HepG2 (cell line): ENCODE measurements around the gene NUP214. TPM values are rescaled to one million over a fixed set of nuclear protein-coding genes. Genes with fewer than 3 reads are reported as not detected.

Source experiments
- ATAC-seq: fragments of 200-7000 bp; cut with Tn5 transposase; 3 replicates; pipeline ENCODE4 v1.9.1; 2020; ENCODE audit warnings: mild to moderate bottlenecking, moderate library complexity
- BruUV-seq: library from RNA; stranded (reverse); fragments of 400-500 nt; replicated peaks from 2 replicates; lab custom pipeline; 2021; lab: Mats Ljungman, UMichigan
- CTCF ChIA-PET: fragments of 300-600 bp; formaldehyde crosslinking; extraction: SDS; loops from one replicate; lab custom pipeline; 2021; ENCODE audit warnings: low total read pairs, inconsistent platforms, low intra/inter-chr PET ratio; lab: Yijun Ruan, JAX
- POLR2A ChIA-PET: fragments of 350-600 bp; sonication (Branson Sonifier 250); formaldehyde crosslinking; loops from one replicate; lab custom pipeline; 2020; ENCODE audit warnings: antibody characterized with exemption, inconsistent platforms; lab: Yijun Ruan, JAX
- DNase-seq: peaks from one replicate; pipeline ENCODE4 v3.0.0-alpha.2; 2015; ENCODE audit warnings: low spot score
- FAIRE-seq: peaks from 3 replicates; lab custom pipeline; 2011; peaks lifted over from hg19 to GRCh38; lab: Jason Lieb, UNC
- H2AFZ ChIP-seq: one replicate; pipeline ENCODE4 v1.6.1; 2011; ENCODE audit warnings: low read length, inconsistent platforms
- H3K27ac ChIP-seq: fragments of 300-600 bp; 3 replicates; pipeline ENCODE4 v1.8.0; 2011; ENCODE audit warnings: mixed run types, mild to moderate bottlenecking, mixed read lengths, low read length, inconsistent platforms; ENCODE audit not compliant: insufficient read depth; ENCODE audit errors: extremely low read length
- H3K27me3 ChIP-seq, 2 experiments: fragments of 200-600 bp in 1 of 2; 2 replicates in 1 of 2; 3 replicates in 1 of 2; pipeline versions ENCODE4 v1.6.0 to v1.8.0; 2011; ENCODE audit warnings: low read length in 2 of 2, mild to moderate bottlenecking in 2 of 2, moderate library complexity in 2 of 2, inconsistent platforms in 1 of 2; ENCODE audit not compliant: insufficient read depth in 2 of 2, control insufficient read depth in 1 of 2
- H3K36me3 ChIP-seq, 2 experiments: fragments of 200-600 bp in 1 of 2; replicated peaks in 1 of 2; 2 replicates in 1 of 2; 3 replicates in 1 of 2; pipeline versions ENCODE4 v1.5.1 to v1.8.0; 2011; ENCODE audit warnings: low read length in 2 of 2, inconsistent platforms in 1 of 2; ENCODE audit not compliant: insufficient read depth in 2 of 2, control insufficient read depth in 1 of 2
- H3K4me1 ChIP-seq: 2 replicates; pipeline ENCODE4 v1.5.1; 2012; ENCODE audit warnings: low read length, inconsistent platforms; ENCODE audit not compliant: insufficient read depth
- H3K4me2 ChIP-seq: 2 replicates; pipeline ENCODE4 v1.6.0; 2011; ENCODE audit warnings: low read depth, low read length, inconsistent platforms
- H3K4me3 ChIP-seq, 3 experiments: fragments of 200-600 bp in 1 of 3; sonication (generic), shearing (Covaris generic) in 1 of 3; replicated peaks in 1 of 3; 2 replicates each; pipeline ENCODE4 v1.5.1; 2011 to 2016; ENCODE audit warnings: low read length in 3 of 3, inconsistent platforms in 2 of 3, low read depth in 2 of 3, mild to moderate bottlenecking in 2 of 3, control low read depth in 1 of 3, mixed read lengths in 1 of 3; ENCODE audit not compliant: insufficient read depth in 1 of 3
- H3K79me2 ChIP-seq: one replicate; pipeline ENCODE4 v1.6.1; 2011; ENCODE audit warnings: low read length, inconsistent platforms; ENCODE audit not compliant: insufficient read depth
- H3K9ac ChIP-seq: 2 replicates; pipeline ENCODE4 v1.6.0; 2011; ENCODE audit warnings: mild to moderate bottlenecking, low read depth, low read length, inconsistent platforms; ENCODE audit not compliant: insufficient read depth
- H3K9me3 ChIP-seq: 2 replicates; pipeline ENCODE4 v1.5.1; 2012; ENCODE audit warnings: mild to moderate bottlenecking, low read length
- H4K20me1 ChIP-seq: 2 replicates; pipeline ENCODE4 v1.6.0; 2011; ENCODE audit warnings: inconsistent platforms, mild to moderate bottlenecking, low read length, moderate library complexity; ENCODE audit not compliant: insufficient read depth
- AGO1 ChIP-seq: fragments of 200-400 bp; formaldehyde crosslinking; IDR thresholded peaks from 2 replicates; pipeline ENCODE4 v1.6.1; 2017; ENCODE audit warnings: mild to moderate bottlenecking, low read depth, low read length, moderate library complexity; ENCODE audit not compliant: poor library complexity, severe bottlenecking
- ARNT ChIP-seq: fragments of 450-650 bp; IDR thresholded peaks from 2 replicates; pipeline ENCODE4 v1.6.1; 2017
- DNMT3B ChIP-seq: conservative IDR thresholded peaks from 2 replicates; pipeline ENCODE4 v1.6.1; 2016; ENCODE audit warnings: missing biosample characterization, control low read depth
- EEA1 ChIP-seq: sonication (generic); formaldehyde crosslinking; IDR thresholded peaks from 2 replicates; pipeline ENCODE4 v1.5.1; 2020; ENCODE audit warnings: mild to moderate bottlenecking, missing genetic modification reagents, borderline replicate concordance
- FOSL1 ChIP-seq: sonication (generic); formaldehyde crosslinking; IDR thresholded peaks from 2 replicates; pipeline ENCODE4 v1.9.0; 2021; ENCODE audit warnings: missing genetic modification reagents, borderline replicate concordance
- GZF1 ChIP-seq: sonication (generic); formaldehyde crosslinking; IDR thresholded peaks from 2 replicates; pipeline ENCODE4 v1.5.1; 2020; ENCODE audit warnings: mild to moderate bottlenecking, missing genetic modification reagents
- MED1 ChIP-seq: sonication (generic); formaldehyde crosslinking; IDR thresholded peaks from 2 replicates; pipeline ENCODE4 v1.4.0; 2020; ENCODE audit warnings: missing genetic modification reagents
- NFKBIZ ChIP-seq: IDR thresholded peaks from 2 replicates; pipeline ENCODE4 v1.6.1; 2018; ENCODE audit warnings: missing genetic modification reagents, missing compliant biosample characterization
- REXO4 ChIP-seq: sonication (generic); formaldehyde crosslinking; IDR thresholded peaks from 2 replicates; pipeline ENCODE4 v1.8.0; 2022; ENCODE audit warnings: missing genetic modification reagents, mild to moderate bottlenecking, borderline replicate concordance
- SNRNP70 ChIP-seq: fragments of 200-400 bp; formaldehyde crosslinking; IDR thresholded peaks from 2 replicates; pipeline ENCODE4 v1.6.1; 2017; ENCODE audit warnings: mild to moderate bottlenecking, low read depth, low read length, moderate library complexity
- TARDBP ChIP-seq: sonication (generic); formaldehyde crosslinking; IDR thresholded peaks from 2 replicates; pipeline ENCODE4 v1.8.0; 2022; ENCODE audit warnings: mild to moderate bottlenecking, missing genetic modification reagents
- TCF12 ChIP-seq, 2 experiments: fragments of 450-650 bp in 1 of 2; sonication (generic) in 1 of 2; formaldehyde crosslinking in 1 of 2; IDR thresholded peaks; 2 replicates each; pipeline versions ENCODE4 v1.6.1 to v1.8.0; 2017 to 2022; ENCODE audit warnings: antibody characterized with exemption in 1 of 2, mild to moderate bottlenecking in 1 of 2, missing genetic modification reagents in 1 of 2, moderate library complexity in 1 of 2
- TOPORS ChIP-seq: sonication (generic); formaldehyde crosslinking; IDR thresholded peaks from 2 replicates; pipeline ENCODE4 v1.8.0; 2023; ENCODE audit warnings: mild to moderate bottlenecking, missing genetic modification reagents
- ZBTB38 ChIP-seq: sonication (generic); formaldehyde crosslinking; IDR thresholded peaks from 2 replicates; pipeline ENCODE4 v1.5.1; 2020; ENCODE audit warnings: mild to moderate bottlenecking, missing genetic modification reagents
- ZNF407 ChIP-seq: sonication (generic); formaldehyde crosslinking; IDR thresholded peaks from one replicate; pipeline ENCODE4 v1.5.1; 2020; ENCODE audit warnings: mild to moderate bottlenecking, missing genetic modification reagents; ENCODE audit errors: not compliant biosample characterization
- ZNF530 ChIP-seq: sonication (generic); formaldehyde crosslinking; IDR thresholded peaks from 2 replicates; pipeline ENCODE4 v1.5.0; 2020; ENCODE audit warnings: low read depth, mild to moderate bottlenecking, missing genetic modification reagents
- ZNF703 ChIP-seq: sonication (generic); formaldehyde crosslinking; IDR thresholded peaks from 2 replicates; pipeline ENCODE4 v1.5.1; 2020; ENCODE audit warnings: missing genetic modification reagents, mild to moderate bottlenecking, moderate library complexity, borderline replicate concordance
- ZNF766 ChIP-seq: sonication (generic); formaldehyde crosslinking; IDR thresholded peaks from 2 replicates; pipeline ENCODE4 v1.5.0; 2020; ENCODE audit warnings: missing genetic modification reagents, borderline replicate concordance
- WGBS: methylation state at CpG from one replicate; pipeline ENCODE4 v1.1.6; 2017; ENCODE audit warnings: low lambda C conversion rate; 5-methylcytosine and 5-hydroxymethylcytosine counted together
- in situ Hi-C: cut with HindIII; loops from 2 replicates; pipeline ENCODE4 v1.10.0; 2017; ENCODE audit warnings: low pct_unique_long_range_greater_than_20kb; ENCODE audit not compliant: extremely low pct_ligation_motif_present
- intact Hi-C: fragments of 100-400 bp; cut with micrococcal nuclease; formaldehyde crosslinking; loops from one replicate; pipeline ENCODE4 v1.10.0; 2022; ENCODE audit not compliant: unreplicated experiment
- polyA plus RNA-seq, 8 experiments: library from polyadenylated mRNA; depleted of rRNA in 3 of 8; stranded (reverse) in 7 of 8; unstranded in 1 of 8; fragments of >200 nt; fragmentation: Illumina TruSeq in 4 of 8; extraction: Trizol in 4 of 8; gene quantifications; 2 replicates each; pipeline versions ENCODE4 v1.2.1 to v1.2.3, GENCODE V29; 2011 to 2016; ENCODE audit warnings: low read depth in 4 of 8, missing spikeins in 1 of 8, mixed read lengths in 1 of 8; ENCODE audit not compliant: insufficient read depth in 1 of 8
- total RNA-seq, 5 experiments: library from RNA; depleted of rRNA; stranded (reverse); fragments of >200 nt; fragmentation: Illumina TruSeq; extraction: Trizol; gene quantifications; 2 replicates each; pipeline ENCODE4 v1.2.3, GENCODE V29; 2016; ENCODE audit warnings: low read depth in 1 of 5

Gene NUP214
- total and polyA plus RNA-seq, 2 of the 13 experiments (the other 11 are each of a cell fraction or from before 2014, with no cell fraction given): 8.4 to 16.0 TPM

GRCh38 chr9:131113655-131114054 is 11.7 kb upstream of the NUP214 start:
- no peak for ATAC-seq
- Histone ChIP-seq H3K4me1 (peaks cover 17% of the 10 kb centered on the region), H3K36me3 (no peaks in the 10 kb centered on the region; a peak in 1 of 5 replicates), H3K27me3 (peaks cover 0 to 3% of the 10 kb centered on the region in 2 experiments; a peak in 1 of 5 replicates)
- in situ Hi-C loops: no loop called here
- no TSS peak for BruUV-seq
- CTCF ChIA-PET: no interaction called here
- no peak for DNase-seq
- intact Hi-C loops: no loop called here
- TF ChIP-seq ARNT (no peak), AGO1 (no peak), EEA1 (CRISPR knock-in tag) (no peak), ZNF766 (CRISPR knock-in tag) (no peak), ZBTB38 (CRISPR knock-in tag) (no peak), ZNF703 (no peak), REXO4 (CRISPR knock-in tag) (no peak), SNRNP70 (no peak), ZNF530 (CRISPR knock-in tag) (no peak), TCF12 (IDR thresholded peaks at IDR 0.05) (no peak), TCF12 (CRISPR knock-in tag; IDR thresholded peaks at IDR 0.05) (no peak), TOPORS (CRISPR knock-in tag) (no peak), MED1 (no peak), FOSL1 (CRISPR knock-in tag) (no peak), DNMT3B (CRISPR knock-in tag) (no peak), ZNF407 (CRISPR knock-in tag) (no peak), NFKBIZ (CRISPR knock-in tag) (no peak), GZF1 (CRISPR knock-in tag) (no peak), TARDBP (CRISPR knock-in tag) (no peak)
- TF ChIP-seq, all 625 proteins: peak for 0
- Histone ChIP-seq H3K4me3 (no peak overlapping the region), H3K27ac (no peak overlapping the region), H3K4me2 (no peak overlapping the region), H4K20me1 (no peaks in the 10 kb centered on the region), H2AFZ (no peak overlapping the region), H3K9ac (no peak overlapping the region), H3K9me3 (no peaks in the 10 kb centered on the region), H3K79me2 (no peaks in the 10 kb centered on the region)
- no peak for FAIRE-seq
- WGBS: 100% methylated on average over 7 of the region's 8 CpGs
- POLR2A ChIA-PET: no interaction called here
